Measurements from ENCODE around the gene PGS1. TPM values are rescaled to one million over a fixed set of nuclear protein-coding genes. Genes with fewer than 3 reads are reported as not detected.

PGS1 gene
- total RNA-seq, 1 donor from 2014 or later = 37.9 TPM

DNA sequence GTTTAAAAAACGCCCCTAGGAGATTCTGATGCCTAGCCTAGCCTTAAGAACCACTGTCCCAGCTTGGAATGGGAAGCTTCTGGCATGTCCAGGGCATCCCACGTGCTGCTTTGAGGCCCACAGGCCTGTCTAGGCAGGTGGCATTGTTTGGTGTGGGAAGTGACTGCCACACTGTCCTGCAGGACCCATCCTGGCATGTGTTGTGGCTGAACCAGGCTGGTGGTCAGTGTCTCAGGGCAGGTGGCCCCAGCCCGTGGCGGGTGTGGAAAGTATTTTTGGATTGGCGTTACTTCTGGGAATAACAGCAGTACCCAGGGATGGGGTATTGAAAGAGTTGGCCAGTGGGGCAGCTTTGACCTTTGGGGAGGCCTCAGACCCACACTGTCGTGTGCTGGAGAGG is 27.9 kb downstream of the PGS1 start:
- DNase-seq (ENCODE audit: low read depth) = peak; percentile 94

DNA sequence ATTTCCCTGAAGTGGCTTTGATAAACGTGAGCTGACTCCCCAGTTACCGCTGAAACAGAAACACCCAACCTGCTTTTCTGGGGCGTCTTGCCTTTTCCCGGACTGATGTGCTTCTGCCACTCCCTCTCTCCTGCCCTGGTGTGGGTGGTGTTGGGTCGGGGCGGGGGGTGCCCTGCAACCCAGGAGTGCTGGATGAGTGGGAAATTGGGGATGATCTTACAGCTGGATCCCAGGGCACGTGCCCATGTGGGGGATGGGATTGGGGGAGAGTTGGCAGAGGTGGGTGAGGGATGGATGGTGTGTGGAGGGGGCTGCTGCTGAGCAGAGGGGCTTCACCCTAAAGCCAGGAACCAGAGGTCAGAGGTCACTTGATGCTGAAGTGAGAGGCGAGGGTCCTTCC is 28.5 kb downstream of the PGS1 start:
- no peak for DNase-seq (ENCODE audit: low read depth)

- peak; percentile 93 for DNase-seq (ENCODE audit: low read depth)
These were observed 29.0 kb downstream of the PGS1 start for GRCh38 chr17:78407387-78408000.

GRCh38 chr17:78408476-78409050 is 30.1 kb downstream of the PGS1 start:
- DNase-seq (ENCODE audit: low read depth) = no peak

DNA sequence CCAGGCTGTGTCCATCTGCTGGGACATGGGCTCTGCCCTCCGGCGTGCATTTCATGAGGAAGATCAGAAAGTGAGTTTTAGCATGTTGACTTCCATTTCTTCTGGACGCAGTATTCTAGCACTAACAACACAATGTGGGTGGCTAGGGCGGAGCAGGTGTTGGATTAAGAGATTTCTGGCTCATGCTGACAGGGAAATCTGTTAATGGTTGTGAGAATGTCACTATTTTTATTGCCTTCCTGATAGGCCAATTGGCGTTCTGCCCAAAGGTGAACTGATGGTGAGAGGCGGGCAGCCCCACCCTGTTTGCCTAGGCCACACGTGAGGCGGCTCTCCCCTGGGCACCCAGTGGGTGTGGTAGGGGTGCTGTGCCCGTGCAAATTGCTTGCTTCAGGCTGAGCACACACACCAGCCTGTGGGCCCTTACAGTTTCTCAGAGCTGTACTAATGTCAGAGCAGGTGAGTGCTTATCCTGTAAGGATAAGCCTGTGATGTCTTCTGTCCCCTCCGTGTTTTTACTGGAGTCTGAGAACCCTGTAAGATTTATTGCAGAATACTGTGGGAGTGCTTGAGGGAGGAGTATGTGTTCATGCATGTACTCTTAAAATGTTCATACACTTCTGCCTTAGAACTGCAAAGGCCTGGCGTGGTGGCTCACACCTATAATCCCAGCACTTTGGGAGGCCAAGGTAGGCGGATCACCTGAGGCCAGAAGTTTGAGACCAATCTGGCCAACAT is 30.9 kb downstream of the PGS1 start:
- no peak for DNase-seq (ENCODE audit: low read depth)

DNA sequence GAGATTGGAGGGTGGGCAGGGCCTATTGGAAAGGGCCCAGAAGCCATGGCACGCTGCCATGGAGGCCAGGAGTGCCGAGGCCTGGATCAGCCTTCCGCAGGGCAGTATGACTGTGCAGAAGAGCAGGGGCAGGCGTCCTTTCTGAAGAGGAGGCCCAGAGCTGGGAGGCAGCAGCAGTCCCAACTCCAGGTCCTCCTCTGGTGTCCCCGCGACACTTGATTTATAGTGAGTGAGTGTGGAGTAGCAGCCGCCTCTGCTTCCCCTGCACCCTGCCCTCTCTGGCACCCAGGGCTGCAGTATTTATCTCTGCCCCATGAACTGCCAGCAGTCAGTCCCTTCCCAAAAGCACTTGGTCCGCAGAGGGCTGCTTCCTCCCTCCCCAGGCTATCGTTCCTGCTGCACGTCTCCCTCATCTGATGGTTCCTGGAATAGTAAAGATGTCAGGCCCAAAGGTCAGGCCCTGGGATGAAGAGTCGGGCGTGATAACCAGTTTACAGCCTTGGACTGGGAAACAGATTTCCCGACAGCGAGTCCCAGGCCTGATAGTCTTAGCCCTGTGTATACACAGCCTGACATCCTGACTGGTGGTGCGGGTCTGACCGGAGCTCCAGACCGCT is 32.9 kb downstream of the PGS1 start:
- no peak for DNase-seq (ENCODE audit: low read depth)

- peak; percentile 82 for DNase-seq (ENCODE audit: low read depth)
These were observed 34.0 kb downstream of the PGS1 start for GRCh38 chr17:78412403-78412802.

DNA sequence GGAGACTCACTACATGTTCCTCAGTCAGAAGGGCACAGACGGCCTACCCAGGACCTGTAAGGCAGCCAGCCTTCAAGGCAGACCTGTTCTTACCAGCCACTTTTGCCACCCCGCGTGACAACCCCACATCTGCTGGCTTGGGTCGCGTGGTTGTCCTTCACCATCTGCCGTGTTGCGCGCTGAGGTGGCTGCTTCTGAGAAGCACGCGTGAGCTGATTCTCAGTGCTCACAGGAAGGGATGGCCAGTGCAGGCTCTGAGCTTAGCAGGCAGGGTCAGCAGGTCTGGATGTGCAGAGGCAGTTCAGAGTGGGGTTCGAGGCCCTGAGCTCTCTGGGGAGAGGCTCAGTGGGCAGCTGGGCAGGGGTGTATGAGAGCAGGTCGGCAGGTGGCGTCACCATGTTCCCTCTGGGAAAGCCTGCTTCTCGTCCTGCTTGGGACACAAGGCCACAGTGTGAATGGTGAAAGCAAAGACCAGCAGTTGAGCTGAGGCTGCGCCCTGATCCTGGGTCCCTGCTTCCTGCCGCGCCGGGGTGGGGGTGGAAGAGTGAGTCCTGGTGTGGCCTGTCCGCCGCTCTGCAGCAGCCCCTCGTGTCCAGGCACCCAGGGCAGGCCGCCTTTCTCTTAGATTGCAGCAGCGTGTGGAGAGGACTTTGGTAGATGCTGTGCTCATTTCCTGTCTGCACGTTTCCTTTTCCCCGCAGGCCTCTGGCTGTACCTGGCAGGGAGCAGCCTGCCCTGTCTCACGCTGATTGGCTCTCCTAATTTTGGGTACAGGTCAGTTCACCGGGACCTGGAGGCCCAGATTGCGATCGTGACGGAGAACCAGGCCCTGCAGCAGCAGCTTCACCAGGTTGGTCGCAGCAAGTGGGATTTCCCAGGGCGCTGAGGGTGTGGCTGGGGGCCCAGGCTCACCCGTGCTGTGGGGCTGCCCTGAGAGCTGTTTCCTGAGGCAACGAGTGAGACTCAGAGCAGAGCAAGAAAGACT is 36.0 kb downstream of the PGS1 start:
- DNase-seq (ENCODE audit: low read depth) = peak; percentile 21

- peak; percentile 67 for DNase-seq (ENCODE audit: low read depth)
These were observed 37.6 kb downstream of the PGS1 start for GRCh38 chr17:78415821-78416711.

DNA sequence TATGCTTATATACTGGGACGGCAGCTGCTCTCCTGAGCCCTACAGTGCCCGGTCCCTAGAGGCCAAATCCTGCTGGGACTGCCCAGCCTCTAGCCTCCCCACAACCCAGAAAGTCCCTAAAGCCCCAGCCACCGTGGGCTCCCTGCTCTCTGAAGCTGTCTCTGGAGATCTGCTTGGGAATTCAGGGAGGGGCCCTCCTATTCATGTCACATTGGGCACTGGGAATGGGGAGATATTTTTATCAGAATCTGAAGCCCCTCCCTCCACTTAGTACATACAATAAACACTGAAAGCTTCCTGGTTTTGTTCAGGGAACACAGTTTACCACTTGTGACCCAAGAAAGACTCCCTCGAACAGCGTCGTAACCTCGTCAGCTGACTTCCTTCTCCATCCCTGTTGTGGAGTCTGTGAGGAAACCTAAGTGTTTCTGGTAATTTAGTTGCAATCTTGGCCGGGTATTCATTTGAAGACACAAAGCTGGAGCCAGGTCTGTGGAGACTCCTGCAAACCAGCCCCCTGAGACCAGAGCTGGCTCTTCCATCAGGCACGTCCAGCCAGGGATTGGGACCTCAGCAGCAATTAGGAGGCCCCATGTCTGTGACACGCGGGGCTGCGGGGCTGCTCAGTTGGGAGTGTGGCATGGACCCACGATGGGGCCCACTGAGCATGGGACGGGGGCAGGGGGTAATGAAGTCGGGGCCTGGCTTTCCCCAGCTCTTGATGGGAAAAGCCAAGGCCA is 38.5 kb downstream of the PGS1 start:
- peak; percentile 82 for DNase-seq (ENCODE audit: low read depth)

DNA sequence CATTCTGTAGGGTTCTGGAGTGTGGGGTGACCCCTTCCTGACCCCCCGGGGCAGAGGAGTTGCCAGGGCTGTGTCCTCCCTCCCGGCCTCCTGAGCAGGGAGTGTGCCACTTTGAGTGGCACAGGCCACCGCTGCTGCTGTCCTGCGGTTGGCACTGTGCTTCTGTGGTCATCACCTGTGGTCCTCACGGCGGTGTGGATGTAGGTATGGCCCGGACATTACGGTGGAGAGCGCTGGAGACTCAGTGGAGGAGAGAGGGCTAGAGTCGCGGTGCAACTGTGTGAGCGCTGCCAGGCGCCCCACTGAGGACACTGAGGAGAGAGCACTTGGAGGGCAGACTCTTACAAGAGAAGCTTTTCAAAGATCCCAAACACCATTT is 39.1 kb downstream of the PGS1 start:
- no peak for DNase-seq (ENCODE audit: low read depth)

DNA sequence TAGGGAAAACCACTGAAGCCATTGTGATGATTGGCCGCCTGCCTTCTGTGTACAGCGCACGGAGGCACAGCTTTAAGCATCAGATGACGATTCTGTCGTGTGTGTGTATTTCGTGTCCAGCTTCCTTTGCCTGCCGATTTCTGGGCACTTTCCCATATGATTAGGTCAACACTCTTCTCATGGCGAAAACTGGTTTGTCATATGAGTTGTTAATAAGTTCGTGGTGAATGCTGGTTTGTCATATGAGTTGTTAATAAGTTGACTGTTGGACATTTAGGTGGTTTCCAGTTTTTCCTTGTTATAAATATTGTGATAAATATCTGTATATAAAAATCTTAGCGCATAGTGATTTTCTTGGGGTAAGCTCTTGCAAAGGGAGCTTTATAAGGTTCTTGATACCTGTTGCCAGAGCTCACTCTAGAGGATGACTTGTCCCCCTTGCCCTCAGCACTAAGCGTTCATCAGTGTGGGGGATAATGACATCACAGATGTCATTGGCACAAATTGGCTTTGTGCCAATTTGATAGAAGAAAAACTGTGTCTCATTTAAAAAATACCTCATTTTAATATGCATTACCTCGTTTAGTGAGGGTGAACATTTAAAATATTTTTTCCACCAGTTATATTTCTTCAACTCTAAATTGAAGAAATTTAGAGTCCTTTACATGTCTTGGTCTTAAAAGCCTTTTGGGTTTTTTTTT is 40.0 kb downstream of the PGS1 start:
- no peak for DNase-seq (ENCODE audit: low read depth)

GRCh38 chr17:78419970-78420815 is 41.7 kb downstream of the PGS1 start:
- no peak for DNase-seq (ENCODE audit: low read depth)

DNA sequence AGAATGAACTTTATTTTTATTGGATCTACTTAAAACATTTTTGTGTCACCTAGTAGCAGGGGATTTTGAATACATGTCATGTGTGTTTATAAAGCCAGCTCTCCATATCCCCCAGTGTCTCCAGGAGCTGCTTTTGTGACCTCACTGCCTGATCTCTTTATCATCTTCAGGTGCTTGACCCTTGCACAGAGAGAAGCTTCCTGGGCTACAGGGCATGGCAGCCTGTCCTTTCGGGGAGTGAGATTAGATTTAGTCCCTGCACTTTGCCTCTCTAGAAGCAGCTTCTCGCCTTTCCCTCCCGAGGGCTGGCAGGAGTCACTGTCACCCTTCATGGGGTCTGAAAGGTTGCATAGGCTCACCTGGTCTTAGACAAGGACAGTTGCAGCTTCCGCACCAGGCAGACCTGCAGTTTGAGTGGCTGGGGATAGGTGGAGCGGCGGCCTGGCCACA is 42.7 kb downstream of the PGS1 start:
- no peak for DNase-seq (ENCODE audit: low read depth)

GRCh38 chr17:78421534-78422266 is 43.3 kb downstream of the PGS1 start:
- peak; percentile 71 for DNase-seq (ENCODE audit: low read depth)

- DNase-seq (ENCODE audit: low read depth) = no peak
These were observed 43.8 kb downstream of the PGS1 start for GRCh38 chr17:78422267-78422605.

Data from myocyte (in vitro differentiated cells).